Measurements from ENCODE around the gene XAGE2.

DNA sequence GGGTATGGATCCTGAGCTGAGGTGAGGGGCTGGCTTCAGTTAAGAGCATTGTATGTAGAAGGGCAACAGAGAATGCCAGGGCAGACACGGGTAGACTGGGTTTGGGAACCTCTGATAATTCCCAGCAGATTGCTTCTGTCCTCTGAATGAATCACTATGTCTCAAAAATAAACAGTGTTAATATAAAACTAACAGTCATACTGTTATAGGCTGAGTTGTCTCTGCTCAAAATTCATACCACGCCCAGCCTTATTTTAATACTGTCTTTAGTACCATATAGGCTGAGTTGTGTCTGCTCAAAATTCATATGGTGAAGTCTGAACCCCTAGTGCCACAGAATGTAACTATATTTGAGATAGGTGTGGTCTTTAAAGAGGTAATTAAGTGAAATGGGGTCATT, 10.0 kb downstream of the XAGE2 start:
- TF ChIP-seq EZH2phosphoT487 (IDR thresholded peaks at IDR 0.05; ENCODE audit: borderline replicate concordance) = no peak
- TF ChIP-seq, protein P1, sequence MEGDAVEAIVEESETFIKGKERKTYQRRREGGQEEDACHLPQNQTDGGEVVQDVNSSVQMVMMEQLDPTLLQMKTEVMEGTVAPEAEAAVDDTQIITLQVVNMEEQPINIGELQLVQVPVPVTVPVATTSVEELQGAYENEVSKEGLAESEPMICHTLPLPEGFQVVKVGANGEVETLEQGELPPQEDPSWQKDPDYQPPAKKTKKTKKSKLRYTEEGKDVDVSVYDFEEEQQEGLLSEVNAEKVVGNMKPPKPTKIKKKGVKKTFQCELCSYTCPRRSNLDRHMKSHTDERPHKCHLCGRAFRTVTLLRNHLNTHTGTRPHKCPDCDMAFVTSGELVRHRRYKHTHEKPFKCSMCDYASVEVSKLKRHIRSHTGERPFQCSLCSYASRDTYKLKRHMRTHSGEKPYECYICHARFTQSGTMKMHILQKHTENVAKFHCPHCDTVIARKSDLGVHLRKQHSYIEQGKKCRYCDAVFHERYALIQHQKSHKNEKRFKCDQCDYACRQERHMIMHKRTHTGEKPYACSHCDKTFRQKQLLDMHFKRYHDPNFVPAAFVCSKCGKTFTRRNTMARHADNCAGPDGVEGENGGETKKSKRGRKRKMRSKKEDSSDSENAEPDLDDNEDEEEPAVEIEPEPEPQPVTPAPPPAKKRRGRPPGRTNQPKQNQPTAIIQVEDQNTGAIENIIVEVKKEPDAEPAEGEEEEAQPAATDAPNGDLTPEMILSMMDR (conservative IDR thresholded peaks at IDR 0.05; ENCODE audit: low read length) = no peak

Data from Loucy (cell line).